Astrocyte (in vitro differentiated cells and primary cell): Measurements from ENCODE around the gene ABCD4. TPM values are rescaled to one million over a fixed set of nuclear protein-coding genes. Genes with fewer than 3 reads are reported as not detected.

Source experiments
- DNase-seq: peaks from one replicate; pipeline ENCODE4 v3.0.0-alpha.2; 2010; ENCODE audit warnings: low read depth
- FAIRE-seq: peaks from 2 replicates; lab custom pipeline; 2011; peaks lifted over from hg19 to GRCh38; lab: Jason Lieb, UNC
- H2AFZ ChIP-seq: 2 replicates; pipeline ENCODE4 v1.6.0; 2012; ENCODE audit warnings: low read depth, low read length, inconsistent platforms
- H3K27ac ChIP-seq: 2 replicates; pipeline ENCODE4 v1.5.1; 2011; ENCODE audit warnings: low read depth, low read length, inconsistent platforms
- H3K27me3 ChIP-seq: 2 replicates; pipeline ENCODE4 v1.6.0; 2011; ENCODE audit warnings: low read length, inconsistent platforms; ENCODE audit not compliant: insufficient read depth
- H3K36me3 ChIP-seq: 2 replicates; pipeline ENCODE4 v1.5.1; 2011; ENCODE audit warnings: low read length, inconsistent platforms; ENCODE audit not compliant: insufficient read depth
- H3K4me1 ChIP-seq: 2 replicates; pipeline ENCODE4 v1.5.1; 2011; ENCODE audit warnings: low read length, inconsistent platforms; ENCODE audit not compliant: insufficient read depth
- H3K4me2 ChIP-seq: 2 replicates; pipeline ENCODE4 v1.6.0; 2012; ENCODE audit warnings: low read length, inconsistent platforms
- H3K4me3 ChIP-seq: 2 replicates; pipeline ENCODE4 v1.5.1; 2011; ENCODE audit warnings: low read depth, mild to moderate bottlenecking, low read length, inconsistent platforms; ENCODE audit not compliant: insufficient read depth
- H3K79me2 ChIP-seq: 2 replicates; pipeline ENCODE4 v1.6.0; 2012; ENCODE audit warnings: mild to moderate bottlenecking, low read length, inconsistent platforms; ENCODE audit not compliant: insufficient read depth
- H3K9ac ChIP-seq: 2 replicates; pipeline ENCODE4 v1.6.0; 2012; ENCODE audit warnings: mild to moderate bottlenecking, low read length, inconsistent platforms
- H3K9me3 ChIP-seq: 2 replicates; pipeline ENCODE4 v1.5.1; 2012; ENCODE audit warnings: low read depth, mild to moderate bottlenecking, low read length, inconsistent platforms; ENCODE audit not compliant: insufficient read depth
- H4K20me1 ChIP-seq: 2 replicates; pipeline ENCODE4 v1.6.0; 2012; ENCODE audit warnings: low read length, inconsistent platforms; ENCODE audit not compliant: insufficient read depth
- H3K27ac Mint-ChIP-seq: one replicate; pipeline ENCODE4 v1.8.0; 2021; ENCODE audit warnings: mild to moderate bottlenecking, mixed read lengths; ENCODE audit not compliant: unreplicated experiment
- H3K27me3 Mint-ChIP-seq: one replicate; pipeline ENCODE4 v1.8.0; 2021; ENCODE audit warnings: low read depth, mixed read lengths; ENCODE audit not compliant: unreplicated experiment
- H3K36me3 Mint-ChIP-seq: one replicate; pipeline ENCODE4 v1.8.0; 2021; ENCODE audit warnings: low read depth, mixed read lengths; ENCODE audit not compliant: unreplicated experiment
- H3K4me1 Mint-ChIP-seq: one replicate; pipeline ENCODE4 v1.8.0; 2021; ENCODE audit warnings: low read depth, mixed read lengths; ENCODE audit not compliant: unreplicated experiment
- H3K4me3 Mint-ChIP-seq: one replicate; pipeline ENCODE4 v1.8.0; 2021; ENCODE audit warnings: mild to moderate bottlenecking, moderate library complexity, mixed read lengths; ENCODE audit not compliant: unreplicated experiment
- H3K9me3 Mint-ChIP-seq: one replicate; pipeline ENCODE4 v1.8.0; 2021; ENCODE audit warnings: mild to moderate bottlenecking, mixed read lengths; ENCODE audit not compliant: unreplicated experiment
- CTCF ChIP-seq: IDR thresholded peaks from 2 replicates; pipeline ENCODE4 v1.5.1; 2011; ENCODE audit warnings: low read depth, mild to moderate bottlenecking, inconsistent platforms, low read length, moderate library complexity; ENCODE audit not compliant: insufficient read depth
- EZH2 ChIP-seq: IDR thresholded peaks from 2 replicates; pipeline ENCODE4 v1.6.1; 2012; ENCODE audit warnings: mild to moderate bottlenecking, low read length, inconsistent platforms; ENCODE audit not compliant: insufficient read depth
- total RNA-seq: library from RNA; stranded (reverse); gene quantifications from 2 replicates; pipeline ENCODE4 v1.2.1, GENCODE V29; 2021

The ABCD4 gene
- total RNA-seq, 1 donor from 2014 or later, result 49.2 TPM

- no peak overlapping the region for H3K27ac Mint-ChIP-seq
- Histone ChIP-seq H2AFZ (no peak overlapping the region), H3K27ac (no peak overlapping the region), H4K20me1 (no peaks in the 10 kb centered on the region), H3K9me3 (no peaks in the 10 kb centered on the region), H3K4me2 (no peak overlapping the region), H3K4me1 (peaks cover 4% of the 10 kb centered on the region), H3K9ac (no peak overlapping the region), H3K79me2 (no peaks in the 10 kb centered on the region), H3K4me3 (no peak overlapping the region), H3K36me3 (no peaks in the 10 kb centered on the region), H3K27me3 (no peaks in the 10 kb centered on the region)
- FAIRE-seq, result no peak
- no peak for DNase-seq
- peaks cover 26% of the 10 kb centered on the region for H3K27me3 Mint-ChIP-seq
- peaks cover 1% of the 10 kb centered on the region for H3K9me3 Mint-ChIP-seq
- peaks cover under 1% of the 10 kb centered on the region for H3K36me3 Mint-ChIP-seq
- TF ChIP-seq EZH2, result no peak
- no peak for TF ChIP-seq CTCF
- H3K4me3 Mint-ChIP-seq, result no peak overlapping the region
- H3K4me1 Mint-ChIP-seq, result peaks cover 2% of the 10 kb centered on the region
Measured at GRCh38 chr14:74267588-74267987, 35.1 kb downstream of the ABCD4 start.

GRCh38 chr14:74265301-74265965 lies 37.3 kb downstream of the ABCD4 start:
- no peaks in the 10 kb centered on the region for H3K27me3 ChIP-seq
- H3K27ac ChIP-seq, result no peak overlapping the region
- H3K9ac ChIP-seq, result no peak overlapping the region
- Mint-ChIP-seq H3K27ac (no peak overlapping the region), H3K27me3 (peaks cover 31% of the 10 kb centered on the region), H3K9me3 (peaks cover 1% of the 10 kb centered on the region), H3K4me1 (peaks cover 2% of the 10 kb centered on the region), H3K4me3 (no peak overlapping the region), H3K36me3 (peaks cover 3% of the 10 kb centered on the region)
- peaks cover 4% of the 10 kb centered on the region for H3K4me1 ChIP-seq
- H4K20me1 ChIP-seq, result no peaks in the 10 kb centered on the region
- H3K36me3 ChIP-seq, result no peaks in the 10 kb centered on the region
- no peak for TF ChIP-seq CTCF
- TF ChIP-seq EZH2, result no peak
- no peak overlapping the region for H2AFZ ChIP-seq
- FAIRE-seq (no peak), DNase-seq (no peak)
- no peaks in the 10 kb centered on the region for H3K9me3 ChIP-seq
- no peak overlapping the region for H3K4me2 ChIP-seq
- H3K79me2 ChIP-seq, result no peaks in the 10 kb centered on the region
- no peak overlapping the region for H3K4me3 ChIP-seq

- Histone ChIP-seq H3K9ac (no peak overlapping the region), H3K9me3 (no peaks in the 10 kb centered on the region), H3K79me2 (no peaks in the 10 kb centered on the region), H3K27ac (no peak overlapping the region), H3K27me3 (peaks cover 6% of the 10 kb centered on the region), H2AFZ (no peak overlapping the region), H4K20me1 (no peaks in the 10 kb centered on the region), H3K36me3 (no peaks in the 10 kb centered on the region), H3K4me3 (no peak overlapping the region), H3K4me1 (no peaks in the 10 kb centered on the region), H3K4me2 (no peak overlapping the region)
- H3K27me3 Mint-ChIP-seq, result peaks cover 44% of the 10 kb centered on the region
- no peak for DNase-seq
- H3K9me3 Mint-ChIP-seq, result peaks cover 1% of the 10 kb centered on the region
- no peak overlapping the region for H3K4me3 Mint-ChIP-seq
- H3K27ac Mint-ChIP-seq, result no peak overlapping the region
- no peak for TF ChIP-seq EZH2
- no peak for TF ChIP-seq CTCF
- H3K4me1 Mint-ChIP-seq, result peaks cover 2% of the 10 kb centered on the region
- no peak for FAIRE-seq
- H3K36me3 Mint-ChIP-seq, result peaks cover 3% of the 10 kb centered on the region
Measured at GRCh38 chr14:74263921-74264320, 38.8 kb downstream of the ABCD4 start.
